Middle frontal gyrus (tissue), 1 donor: Measurements from ENCODE around the gene SV2B.

Experiments
- DNase-seq: peaks from one replicate; pipeline ENCODE4 v3.0.0-alpha.2; 2015; ENCODE audit warnings: low spot score; ENCODE audit errors: extremely low spot score

The SV2B gene

DNA sequence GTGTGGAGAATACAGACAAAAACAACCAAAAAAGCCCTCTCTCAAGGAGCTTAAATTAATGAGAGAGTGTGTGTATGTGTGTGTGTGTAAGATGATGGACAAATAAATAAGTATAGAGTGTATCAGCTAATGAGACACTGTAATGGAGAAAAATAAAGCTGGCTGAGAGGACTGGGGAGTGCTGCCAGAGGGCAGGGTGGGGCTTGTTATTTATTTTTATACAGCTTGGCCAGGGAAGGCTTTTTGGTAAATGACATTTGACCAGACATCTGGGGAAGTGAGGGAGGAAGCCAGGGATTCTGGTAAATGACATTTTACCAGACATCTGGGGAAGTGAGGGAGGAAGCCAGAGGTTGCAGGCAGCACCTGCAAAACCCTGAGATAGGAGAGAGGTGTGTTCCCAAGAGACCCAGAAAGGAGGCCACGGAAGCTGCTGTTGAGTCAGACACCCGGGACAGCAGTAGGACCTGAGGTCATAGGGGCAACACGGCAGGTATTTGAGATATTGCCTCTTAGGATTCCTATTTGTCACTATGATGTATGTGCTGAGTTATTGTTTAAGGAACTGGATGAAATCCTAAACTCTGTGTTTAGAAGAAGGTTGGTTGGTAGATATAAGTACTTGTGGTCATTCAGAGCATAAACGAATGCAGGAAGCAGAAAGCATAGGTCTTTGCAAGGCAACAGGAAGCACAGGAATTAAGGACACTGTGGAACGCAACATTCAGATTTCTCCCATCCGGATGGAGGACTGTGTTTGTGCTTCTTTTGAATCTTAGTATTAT lies 2.7 kb downstream of the SV2B start:
- DNase-seq: no peak

DNA sequence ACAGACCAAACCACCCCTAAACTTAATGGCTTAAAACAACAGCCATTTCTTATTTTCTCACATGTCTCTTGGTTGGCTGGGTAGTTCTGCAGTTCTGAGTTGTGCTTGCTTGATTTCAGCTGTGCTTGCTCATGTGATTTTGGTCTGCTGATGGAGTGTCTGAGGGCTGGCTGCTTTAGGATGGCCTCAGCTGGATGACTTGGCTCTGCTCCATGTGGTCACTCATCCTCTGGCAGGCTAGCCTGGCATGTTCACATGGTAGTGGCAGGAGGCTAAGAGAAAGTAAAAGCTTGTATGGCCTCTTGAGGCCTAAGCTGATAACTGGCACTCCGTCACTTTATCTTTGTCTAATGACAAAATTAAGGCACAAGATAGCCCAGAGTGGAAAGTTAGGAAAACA lies 4.1 kb downstream of the SV2B start:
- DNase-seq: no peak

DNA sequence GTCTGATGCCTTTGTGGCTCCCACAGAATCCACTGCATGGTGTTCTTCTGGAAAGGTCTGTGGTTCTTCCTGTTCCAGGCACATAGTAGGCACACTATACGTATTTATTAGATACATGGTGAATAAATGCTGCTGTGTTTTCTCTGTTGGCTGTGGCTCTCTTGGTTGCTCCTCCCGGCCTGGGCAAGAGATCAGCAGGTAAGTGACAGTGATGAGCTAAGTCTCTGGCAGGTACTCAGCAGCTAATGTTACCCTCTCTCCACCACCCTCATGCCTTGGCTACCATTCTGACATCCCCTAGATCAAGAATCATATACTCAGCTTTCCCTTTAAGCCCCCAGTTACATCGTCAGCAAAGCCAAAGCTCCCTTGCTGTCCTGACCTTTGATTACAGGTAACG lies 8.4 kb downstream of the SV2B start:
- DNase-seq: no peak

DNA sequence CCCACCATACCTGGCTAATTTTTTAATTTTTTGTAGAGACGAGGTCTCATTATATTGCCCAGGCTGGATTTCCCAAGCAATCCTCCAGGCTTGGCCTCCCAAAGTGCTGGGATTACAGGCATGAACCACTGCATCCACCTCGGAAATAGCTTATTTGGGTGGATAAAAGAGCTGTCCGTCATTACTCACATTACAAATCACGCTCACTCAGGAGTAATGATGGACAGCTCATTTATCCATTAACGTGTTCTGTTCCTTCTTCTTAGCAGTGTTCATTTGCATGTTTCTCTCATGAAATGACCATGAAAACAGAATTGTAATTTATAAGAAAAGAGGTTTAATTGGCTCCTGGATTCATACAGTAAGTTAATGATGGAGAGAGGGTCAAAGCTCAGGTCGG lies 9.8 kb downstream of the SV2B start:
- no peak for DNase-seq

DNA sequence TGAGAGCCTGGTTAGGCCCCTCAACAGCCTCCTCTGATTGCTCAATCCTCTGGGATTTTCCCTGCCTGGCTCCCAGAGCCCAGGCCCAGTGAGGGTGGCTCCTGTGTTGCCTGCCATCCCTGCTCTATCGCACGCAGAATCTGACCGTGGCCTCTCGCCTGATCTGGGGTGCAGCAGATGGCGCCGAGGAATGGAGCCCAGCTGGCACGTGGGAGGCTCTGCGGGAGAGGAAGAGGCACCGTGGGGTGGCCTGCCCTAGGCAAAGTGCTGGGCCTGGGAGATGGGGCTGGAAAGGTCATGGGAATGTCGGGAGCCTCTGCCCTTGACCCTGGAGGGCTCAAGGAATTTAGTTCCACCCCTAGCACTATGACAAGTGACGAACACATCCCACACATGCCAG lies 10.3 kb downstream of the SV2B start:
- DNase-seq: no peak

DNA sequence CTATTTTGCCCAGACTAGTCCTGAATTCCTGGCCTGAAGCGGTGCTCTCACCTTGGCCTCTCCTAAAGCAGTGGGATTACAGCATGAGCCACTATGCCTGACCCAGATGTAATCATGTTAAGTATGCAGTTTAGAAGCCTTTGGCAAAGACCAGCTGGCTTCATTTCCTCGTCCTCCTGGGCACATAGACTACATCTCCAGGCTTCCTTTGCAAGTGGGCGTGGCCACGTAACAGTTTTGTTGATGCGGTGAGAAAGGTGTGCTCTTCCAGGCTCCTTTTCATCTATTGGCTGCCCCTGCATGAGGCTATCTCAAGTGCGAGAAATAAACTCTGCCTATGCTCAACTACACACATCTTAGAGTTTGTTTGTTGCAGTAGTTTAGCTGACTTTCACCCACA lies 13.0 kb downstream of the SV2B start:
- no peak for DNase-seq

DNA sequence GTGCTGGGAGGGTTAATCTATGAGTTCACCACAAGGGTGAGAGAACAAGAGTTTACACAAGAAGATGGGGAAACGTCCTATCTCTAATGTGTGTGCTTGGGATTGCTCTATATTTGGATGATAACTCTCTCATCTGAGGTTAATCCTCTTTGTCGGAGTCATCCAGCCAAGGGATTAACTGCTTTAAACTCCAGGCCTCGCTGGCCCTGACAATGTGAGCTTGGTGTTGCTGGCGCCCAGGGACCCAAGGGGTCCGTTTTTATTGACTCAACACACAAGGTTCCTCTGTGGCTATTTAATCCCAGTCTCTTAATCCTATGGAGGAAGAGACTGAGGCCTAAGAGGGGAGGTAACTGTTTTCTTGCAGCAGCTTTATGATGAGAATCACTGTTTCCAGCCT lies 14.2 kb downstream of the SV2B start:
- DNase-seq: no peak

DNA sequence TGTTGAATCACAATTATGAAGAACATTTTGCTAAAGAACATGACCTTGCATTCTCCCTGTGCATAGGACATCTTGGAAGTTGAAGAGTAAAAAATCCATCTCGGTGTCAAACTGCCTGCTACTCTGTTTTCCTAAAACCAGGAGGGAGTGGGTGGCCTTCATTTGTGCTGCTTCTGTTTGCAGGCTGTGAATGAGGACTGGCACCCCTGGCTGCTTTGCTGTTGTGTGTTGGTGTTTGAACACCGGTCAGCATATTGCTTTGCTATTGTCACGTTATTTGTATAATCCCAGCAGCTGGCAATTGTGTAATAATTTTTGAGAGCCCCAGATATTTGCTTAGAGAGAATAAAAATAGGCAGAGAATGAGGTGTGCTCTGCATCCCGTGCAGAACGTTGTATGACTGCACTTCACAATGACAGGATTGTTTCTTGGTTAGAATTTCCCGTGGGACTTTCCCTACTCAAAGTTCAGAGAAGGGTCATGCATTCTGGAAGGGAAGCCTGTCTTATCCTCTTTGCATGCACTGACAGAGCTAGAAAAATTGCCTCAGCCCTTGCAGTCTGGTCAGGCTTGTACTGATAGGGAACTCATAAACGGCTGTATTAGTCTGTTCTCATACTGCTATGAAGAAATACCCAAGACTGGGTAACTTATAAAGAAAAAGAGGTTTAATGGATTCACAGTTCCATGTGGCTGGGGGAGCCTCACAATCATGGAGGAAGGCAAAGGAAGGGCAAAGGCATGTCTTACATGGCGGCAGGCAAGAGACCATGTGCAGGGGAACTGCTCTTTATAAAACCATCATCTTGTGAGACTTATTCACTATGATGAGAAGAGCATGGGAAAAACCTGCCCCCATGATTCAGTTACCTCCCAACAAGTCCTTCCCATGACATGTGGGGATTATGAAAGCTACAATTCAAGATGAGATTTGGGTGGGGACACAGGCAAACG lies 16.3 kb downstream of the SV2B start:
- no peak for DNase-seq

DNA sequence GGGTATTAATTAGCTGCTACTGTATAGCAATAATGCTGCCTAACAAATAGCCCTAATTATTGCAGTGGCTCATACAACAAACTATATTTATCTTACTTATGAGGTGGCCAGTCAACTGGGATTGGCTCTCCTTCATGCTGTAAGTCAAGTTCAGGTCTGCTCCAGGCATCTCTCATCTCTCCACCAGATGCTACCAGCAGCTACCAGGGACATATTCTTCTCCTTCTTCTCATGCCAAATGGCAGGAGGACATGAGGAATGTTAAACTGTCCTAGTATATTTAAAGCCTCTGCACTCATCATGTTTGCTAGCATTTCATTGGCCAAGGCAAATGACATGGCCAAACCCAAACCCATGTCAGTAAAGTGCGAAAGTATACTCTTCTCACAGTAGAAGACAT lies 17.3 kb downstream of the SV2B start:
- DNase-seq: no peak

DNA sequence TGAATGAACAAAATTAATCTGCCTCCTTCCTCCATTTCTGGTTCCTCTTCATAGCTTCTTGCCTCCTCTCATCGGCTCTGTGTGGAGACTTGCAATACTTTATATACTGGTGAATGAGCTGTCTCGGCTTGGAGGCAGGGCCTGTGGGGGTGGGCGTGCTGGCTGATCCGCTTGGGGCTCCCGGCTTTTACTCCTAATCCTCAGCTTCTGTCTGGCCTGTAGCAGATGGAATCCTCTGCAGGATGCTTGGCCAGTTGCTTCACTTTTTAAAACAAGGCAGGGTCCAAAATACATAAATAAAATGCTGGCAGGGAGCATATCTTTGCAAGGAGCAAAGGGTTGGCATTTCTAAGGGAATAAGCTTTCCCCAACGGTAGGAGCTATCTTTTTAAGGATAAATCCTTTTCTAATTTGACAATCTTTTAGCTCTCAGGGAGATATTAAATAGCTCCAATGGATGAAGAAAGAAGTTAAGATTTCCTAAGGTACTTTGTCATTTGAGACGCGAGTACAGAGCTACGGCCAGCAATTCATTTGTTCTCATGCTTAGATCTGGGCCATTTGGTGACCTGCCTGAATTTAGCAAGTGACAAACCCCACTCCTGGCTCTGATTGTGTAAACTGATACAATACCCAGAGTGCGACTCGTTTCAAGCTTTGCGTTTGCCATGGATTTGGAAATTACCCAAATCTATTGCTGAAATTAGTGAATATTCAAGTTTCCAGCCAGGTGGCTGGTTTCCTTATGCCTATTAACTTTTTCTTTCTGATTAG lies 18.9 kb downstream of the SV2B start:
- no peak for DNase-seq

DNA sequence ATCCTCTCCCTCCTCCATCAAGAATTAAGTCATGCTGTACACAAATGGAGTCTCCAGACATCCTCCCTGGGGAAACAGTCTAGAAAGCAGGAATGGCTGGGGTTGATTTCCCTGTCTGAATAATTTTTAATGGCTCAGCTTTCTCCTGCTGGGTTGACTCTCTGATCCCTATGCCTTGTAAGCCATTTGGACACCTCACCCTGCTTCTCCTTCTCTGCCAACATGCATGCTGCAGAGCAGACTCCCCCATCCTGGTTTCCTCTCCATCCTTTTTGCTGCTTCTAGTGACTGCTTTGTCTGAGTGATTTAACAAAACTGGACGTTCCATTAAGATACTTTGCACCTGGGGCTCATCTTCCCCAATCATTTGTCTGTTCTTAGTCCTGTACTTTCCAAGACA lies 22.2 kb downstream of the SV2B start:
- DNase-seq: no peak

DNA sequence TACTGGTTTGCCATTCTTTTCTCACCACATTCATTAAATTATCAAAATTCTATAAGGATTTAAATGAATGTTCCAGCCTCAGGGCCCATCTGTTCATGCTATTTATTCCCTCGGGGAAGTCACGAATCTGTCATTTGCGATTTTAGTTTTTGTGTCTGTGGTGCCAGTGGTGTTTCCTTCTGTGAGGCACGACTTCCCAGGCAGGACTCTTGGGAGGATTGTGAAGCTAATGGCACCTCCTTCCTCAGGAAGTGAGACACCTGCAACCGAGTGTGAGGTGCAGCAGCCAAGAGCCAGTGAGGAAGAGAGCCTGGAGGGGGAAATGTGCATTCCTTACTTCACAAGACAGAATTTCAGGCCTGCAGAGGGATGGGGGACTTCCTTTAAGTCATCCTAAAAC lies 24.1 kb downstream of the SV2B start:
- no peak for DNase-seq

DNA sequence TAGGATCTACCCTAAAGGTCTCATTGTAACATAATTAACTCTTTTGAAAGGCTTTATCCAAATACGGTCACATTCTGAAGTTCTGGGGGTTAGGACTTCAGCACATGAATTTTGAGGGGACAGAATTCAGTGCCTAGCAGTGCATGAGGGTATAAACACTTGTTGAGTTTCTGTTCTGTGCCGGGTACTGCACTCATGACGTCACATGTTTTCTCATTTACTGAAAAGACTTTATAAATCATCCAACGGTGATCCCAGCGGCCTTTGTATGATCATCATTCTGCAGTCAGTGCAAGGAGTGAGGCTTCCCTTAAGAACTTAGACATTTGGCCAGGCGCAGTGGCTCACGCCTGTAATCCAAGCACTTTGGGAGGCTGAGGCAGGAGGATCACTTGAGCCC lies 25.1 kb downstream of the SV2B start:
- no peak for DNase-seq

DNA sequence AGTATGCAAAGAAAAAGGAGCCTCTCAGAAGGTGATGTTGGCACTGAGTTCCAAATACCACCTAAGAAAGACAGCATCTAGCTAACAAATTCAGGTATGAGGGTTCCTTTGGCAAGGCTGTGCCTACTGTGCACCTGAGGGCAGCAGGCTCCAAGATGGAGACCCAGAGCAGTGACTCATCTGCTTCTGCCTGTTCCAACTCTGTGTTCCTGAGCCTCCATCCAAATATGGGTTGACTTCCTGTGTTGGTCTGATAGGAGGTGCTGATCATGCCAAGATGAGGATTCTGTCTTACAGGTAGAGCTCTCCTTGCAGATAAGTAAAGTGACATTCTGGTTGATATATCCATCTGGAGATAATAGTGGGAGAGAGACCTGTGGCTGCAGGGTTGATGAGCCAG lies 26.0 kb downstream of the SV2B start:
- no peak for DNase-seq

DNA sequence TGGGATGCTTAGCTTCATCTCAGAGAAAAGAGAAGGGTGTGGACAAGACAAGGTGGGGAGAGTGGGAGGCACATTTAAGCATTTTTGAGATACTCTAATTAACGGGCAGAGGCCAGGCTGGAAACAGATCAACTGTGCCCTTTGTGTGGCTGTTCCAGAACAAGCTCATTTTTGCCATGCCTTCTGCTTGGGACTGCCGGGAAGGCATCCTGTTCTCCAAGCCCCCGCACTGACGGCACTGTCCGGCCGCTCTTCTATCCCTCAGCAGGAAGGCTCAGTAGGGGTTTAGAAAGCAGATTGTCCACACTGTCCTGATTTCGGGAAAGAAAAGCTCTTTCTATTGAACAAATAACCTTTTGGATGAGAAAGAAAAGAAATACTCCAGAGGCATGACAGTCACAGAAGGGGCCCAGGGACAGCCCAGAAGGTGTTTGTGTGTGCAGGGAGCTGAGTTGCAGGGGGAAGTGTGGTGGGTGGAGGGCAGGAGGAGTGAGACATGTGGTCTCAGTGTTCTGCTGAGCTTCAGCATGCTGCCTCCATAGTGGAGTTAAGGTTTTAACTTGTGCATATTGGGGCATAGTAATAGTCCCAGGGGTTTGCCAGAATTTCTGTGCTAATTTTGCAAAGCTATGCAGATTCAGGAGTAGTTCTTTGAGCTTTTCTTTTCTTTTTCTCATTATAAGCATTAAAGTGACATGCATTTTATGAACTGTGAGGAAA lies 27.3 kb downstream of the SV2B start:
- no peak for DNase-seq

DNA sequence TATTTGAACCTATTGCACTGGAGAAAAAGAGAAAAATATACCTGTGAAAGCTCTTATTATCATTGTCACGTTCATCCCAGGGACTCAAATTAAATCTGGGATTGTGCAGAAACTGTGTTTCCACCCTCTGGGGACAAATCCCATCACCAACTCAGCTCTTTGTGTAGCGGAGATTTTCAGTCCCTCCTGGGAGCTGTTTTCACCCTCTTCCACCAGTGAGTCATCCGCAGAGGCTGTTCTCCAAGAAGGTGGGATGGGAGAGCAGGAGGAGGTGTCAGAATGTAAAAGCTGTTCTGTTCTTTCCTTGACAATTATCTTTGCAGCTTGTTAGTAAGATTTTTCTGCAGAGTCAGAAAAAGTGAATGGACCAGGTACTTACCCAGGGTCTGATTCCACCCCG lies 28.0 kb downstream of the SV2B start:
- DNase-seq: no peak

DNA sequence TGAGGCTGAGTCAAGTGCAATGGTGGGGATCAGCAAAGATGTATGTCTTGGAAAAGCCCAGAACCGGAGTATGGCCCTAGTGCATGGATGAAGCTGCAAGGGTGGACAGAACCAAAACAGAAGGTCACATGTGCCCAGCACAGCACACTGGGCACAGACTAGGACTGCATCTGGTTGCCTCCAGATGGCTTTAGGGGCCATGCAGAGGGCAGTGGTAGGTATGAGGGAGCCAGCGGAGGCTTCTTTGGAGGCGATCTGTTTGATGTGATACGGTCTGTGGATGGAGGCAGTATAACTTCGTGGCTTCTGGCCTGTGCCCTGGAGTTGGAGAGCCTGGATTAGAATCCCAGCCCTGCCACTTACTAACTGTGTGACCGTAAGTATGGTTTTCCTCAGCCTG lies 29.4 kb downstream of the SV2B start:
- DNase-seq: no peak

DNA sequence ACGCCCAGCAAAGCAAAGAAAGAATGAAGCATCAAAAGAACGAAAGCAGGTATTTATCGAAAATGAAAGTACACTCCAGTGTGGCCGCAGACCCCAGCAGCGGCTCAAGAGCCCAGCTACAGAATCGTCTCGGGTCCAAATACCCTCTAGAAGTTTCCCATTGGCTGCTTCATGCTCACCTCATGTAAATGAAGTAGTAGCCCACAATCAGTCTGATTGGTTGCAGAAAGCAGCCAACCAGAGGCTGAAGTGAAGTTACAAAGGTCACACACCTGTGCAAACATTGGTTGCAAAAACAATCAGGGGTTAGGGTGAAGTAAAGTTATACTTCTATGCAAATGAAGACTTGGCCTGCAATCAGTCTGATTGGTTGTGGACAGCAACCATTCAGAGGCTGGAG lies 32.0 kb downstream of the SV2B start:
- DNase-seq: no peak

DNA sequence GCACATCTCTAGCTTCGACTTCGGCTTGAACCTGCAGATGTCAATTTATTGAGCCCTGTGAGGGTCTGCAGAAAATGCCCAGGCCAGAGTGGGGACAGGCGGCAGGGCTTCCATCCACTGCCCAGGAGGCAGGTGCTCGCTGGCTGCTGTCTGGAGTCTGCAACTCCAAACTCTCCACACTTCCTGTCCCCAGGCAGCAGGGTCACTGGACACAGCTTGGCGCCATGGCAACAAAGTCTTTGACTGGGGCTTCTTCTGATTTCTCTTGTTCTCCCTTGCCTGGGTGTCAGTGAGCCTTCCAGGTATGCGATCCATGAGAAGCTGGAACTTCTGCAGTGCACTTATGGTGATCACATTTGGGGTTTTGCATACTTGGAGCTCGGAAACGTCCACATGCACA lies 33.5 kb downstream of the SV2B start:
- no peak for DNase-seq

DNA sequence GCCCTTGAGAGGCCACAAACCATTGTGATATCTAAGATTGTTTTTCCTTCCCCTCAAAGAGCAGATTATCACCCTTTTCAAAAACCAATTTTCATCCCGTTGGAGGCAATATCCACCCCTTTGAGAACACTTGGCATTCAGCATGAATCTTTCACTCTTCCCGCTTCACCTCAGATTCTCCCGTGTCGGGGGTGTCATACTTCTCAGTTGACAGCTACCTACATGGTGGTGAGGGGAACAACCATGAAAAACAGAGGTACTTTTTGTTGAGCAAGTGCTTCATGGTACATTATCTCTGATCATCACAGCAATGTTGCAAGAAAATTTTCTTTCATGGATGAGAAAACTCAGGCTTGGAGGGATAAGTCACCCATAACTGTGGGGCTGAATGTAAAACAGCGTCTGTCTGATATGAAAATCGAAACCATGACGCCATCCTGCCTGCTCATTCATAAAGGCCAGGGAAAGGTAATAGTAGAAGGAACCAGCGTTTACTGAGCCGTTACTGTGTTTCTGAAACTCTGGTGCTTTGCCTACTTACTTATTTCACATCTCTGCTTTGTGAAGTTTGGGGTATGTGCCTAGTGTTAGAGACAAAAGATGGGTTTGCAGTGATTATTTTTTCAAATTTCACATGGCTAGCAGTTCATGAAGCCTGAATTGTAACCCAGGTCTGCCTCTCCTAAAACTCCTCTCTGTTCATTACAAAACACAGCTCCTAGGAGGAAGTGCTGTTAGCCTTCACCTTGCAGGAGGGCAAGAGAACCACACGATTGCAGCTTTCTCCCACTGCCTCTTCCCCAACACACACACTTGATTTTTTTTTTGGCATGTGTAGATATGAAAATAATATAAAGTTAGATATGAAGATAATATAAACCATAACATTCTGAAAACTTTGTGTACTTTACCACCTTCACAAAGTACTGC lies 35.4 kb downstream of the SV2B start:
- DNase-seq: no peak
